GM19099 (cell line): ENCODE data around the gene C12orf76.

Experiments used
- POLR2A ChIP-seq: IDR thresholded peaks from 3 replicates; pipeline ENCODE4 v1.6.1; 2011; ENCODE audit warnings: low read depth; ENCODE audit not compliant: insufficient read length; ENCODE audit errors: extremely low read depth

C12orf76 gene

GRCh38 chr12:110048242-110049027, at the start of gene C12orf76:
Gene C12orf76 (minus strand): TSS chr12:110048522. CDS start chr12:110048495, 27 bp downstream.
- TF ChIP-seq POLR2A: peak; percentile 82

- TF ChIP-seq POLR2A: no peak
Observed at GRCh38 chr12:110093631-110094311, 45.4 kb upstream of the C12orf76 start.

- TF ChIP-seq POLR2A: no peak
Observed at GRCh38 chr12:110091136-110091711, 42.9 kb upstream of the C12orf76 start.

- no peak for TF ChIP-seq POLR2A
Observed at GRCh38 chr12:110090266-110091135, 42.2 kb upstream of the C12orf76 start.

GRCh38 chr12:110088936-110089335, 40.6 kb upstream of the C12orf76 start:
- TF ChIP-seq POLR2A: no peak

- no peak for TF ChIP-seq POLR2A
Observed at GRCh38 chr12:110084314-110085015, 36.1 kb upstream of the C12orf76 start.

GRCh38 chr12:110080410-110080809, 32.1 kb upstream of the C12orf76 start:
- no peak for TF ChIP-seq POLR2A

- TF ChIP-seq POLR2A: peak; percentile 49
Observed at GRCh38 chr12:110079477-110080400, 31.4 kb upstream of the C12orf76 start.

GRCh38 chr12:110077800-110078199, 29.5 kb upstream of the C12orf76 start:
- TF ChIP-seq POLR2A: no peak

GRCh38 chr12:110075880-110076279, 27.6 kb upstream of the C12orf76 start:
- TF ChIP-seq POLR2A: no peak

GRCh38 chr12:110074089-110074488, 25.8 kb upstream of the C12orf76 start:
- no peak for TF ChIP-seq POLR2A

- TF ChIP-seq POLR2A: no peak
Observed at GRCh38 chr12:110073049-110073831, 24.9 kb upstream of the C12orf76 start.
